ENCODE measurements around the gene ZNF296. TPM values are rescaled to one million over a fixed set of nuclear protein-coding genes. Genes with fewer than 3 reads are reported as not detected.

Gene ZNF296
- total RNA-seq, 1 experiment from 2014 or later = 9.2 TPM

- Histone ChIP-seq H3K79me2 (ENCODE audit: insufficient read depth, low read length) (peaks cover 88% of the 10 kb centered on the region), H3K9ac (ENCODE audit: low read length) (no peak overlapping the region), H3K4me2 (ENCODE audit: low read length) (no peak overlapping the region), H3K36me3 (ENCODE audit: control insufficient read depth in 1 of 2, insufficient read depth in 2 of 2, low read length in 2 of 2) (no peaks in the 10 kb centered on the region), H3K9me2 (ENCODE audit: insufficient read depth) (no peaks in the 10 kb centered on the region), H3K4me1 (ENCODE audit: control insufficient read depth in 1 of 2, insufficient read depth in 2 of 2, low read length in 2 of 2) (peaks cover 12 to 47% of the 10 kb centered on the region in 2 experiments; a peak in 3 of 4 replicates), H3K27ac (ENCODE audit: low read depth, low read length) (no peak overlapping the region), H3K4me3 (replicated peaks in 1 of 2; ENCODE audit: low read depth in 1 of 2, low read length in 2 of 2) (no peak overlapping the region), H2AFZ (ENCODE audit: low read depth, low read length, poor library complexity, severe bottlenecking) (no peak overlapping the region), H4K20me1 (ENCODE audit: insufficient read depth) (no peaks in the 10 kb centered on the region; the same call in 1 of the 2 replicates), H3K27me3 (ENCODE audit: insufficient read depth, low read length) (no peaks in the 10 kb centered on the region), H3K9me3 (ENCODE audit: control insufficient read depth in 1 of 2, insufficient read depth in 1 of 2, low read depth in 1 of 2, low read length in 2 of 2) (no peaks in the 10 kb centered on the region)
- DNase-seq (ENCODE audit: low read depth, low spot score) = no peak
- no peak for ATAC-seq
- no TSS peak for BruUV-seq (replicated peaks)
- ChIA-PET CTCF (no interaction called here), POLR2A (no interaction called here), RAD21 (ENCODE audit: low non-redundant PET in 1 of 2, low total read pairs in 2 of 2, uncharacterized antibody in 2 of 2, unreplicated experiment in 2 of 2) (no interaction called here)
- intact Hi-C loops (cut with micrococcal nuclease) = loop anchor here (10.0 kb wide), 2 partner anchors 78 to 678 kb away; partner anchors contain the start of genes BLOC1S3 and TRAPPC6A
- TF ChIP-seq ZBTB33 (IDR thresholded peaks at IDR 0.05; ENCODE audit: extremely low read depth, insufficient replicate concordance, low read length) (no peak), CTCF (IDR thresholded peaks at IDR 0.05 in 2 of 3, conservative IDR thresholded peaks at IDR 0.05 in 1 of 3; ENCODE audit: borderline replicate concordance in 1 of 3, insufficient read depth in 1 of 3, low read depth in 2 of 3, low read length in 2 of 3) (no peak), FOSL1 (IDR thresholded peaks at IDR 0.05; ENCODE audit: low read depth) (no peak), EGR1 (IDR thresholded peaks at IDR 0.05; ENCODE audit: low read depth) (no peak), SRF (IDR thresholded peaks at IDR 0.05; ENCODE audit: low read depth) (no peak), REST (IDR thresholded peaks at IDR 0.05; ENCODE audit: low read depth) (no peak), SIN3A (IDR thresholded peaks at IDR 0.05; ENCODE audit: low read depth) (no peak), EZH2phosphoT487 (IDR thresholded peaks at IDR 0.05; ENCODE audit: borderline replicate concordance) (no peak)
Observed at GRCh38 chr19:45096700-45097099, 20.4 kb upstream of the ZNF296 start.

Data from HCT116 (cell line).